Neuron (in vitro differentiated cells): ENCODE measurements around the gene LUZP2.

Experiments
- H2AFZ ChIP-seq: one replicate; pipeline ENCODE4 v1.6.1; 2013; ENCODE audit warnings: low read depth, mild to moderate bottlenecking, inconsistent platforms, low read length, moderate library complexity
- H3K27me3 ChIP-seq: one replicate; pipeline ENCODE4 v1.6.1; 2013; ENCODE audit warnings: low read length; ENCODE audit not compliant: insufficient read depth
- H3K36me3 ChIP-seq: one replicate; pipeline ENCODE4 v1.6.1; 2013; ENCODE audit warnings: low read length; ENCODE audit not compliant: insufficient read depth
- H3K4me1 ChIP-seq: one replicate; pipeline ENCODE4 v1.6.1; 2013; ENCODE audit warnings: low read length; ENCODE audit not compliant: insufficient read depth
- H3K4me3 ChIP-seq: 2 replicates; pipeline ENCODE4 v1.5.1; 2013; ENCODE audit warnings: mild to moderate bottlenecking, low read length, moderate library complexity
- H3K9me3 ChIP-seq: one replicate; pipeline ENCODE4 v1.6.1; 2013; ENCODE audit warnings: low read length

Gene LUZP2

DNA sequence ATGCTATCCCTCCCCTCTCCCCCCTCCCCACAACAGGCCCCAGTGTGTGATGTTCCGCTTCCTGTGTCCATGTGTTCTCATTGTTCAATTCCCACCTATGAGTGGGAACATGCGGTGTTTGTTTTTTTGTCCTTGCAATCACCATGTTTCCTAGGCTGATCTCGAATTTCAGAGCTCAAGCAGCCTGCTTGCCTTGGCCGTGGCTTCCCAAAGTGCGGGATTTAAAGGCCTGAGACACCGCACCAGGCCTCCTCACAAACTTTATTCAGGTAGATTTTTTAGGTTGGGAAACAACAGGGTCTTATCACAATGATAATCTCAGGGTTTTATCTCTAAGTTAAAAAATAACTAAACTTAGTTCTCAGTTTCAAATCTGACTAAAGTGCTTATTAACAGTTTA, 125.4 kb downstream of the LUZP2 start:
- no peaks in the 10 kb centered on the region for H3K27me3 ChIP-seq

DNA sequence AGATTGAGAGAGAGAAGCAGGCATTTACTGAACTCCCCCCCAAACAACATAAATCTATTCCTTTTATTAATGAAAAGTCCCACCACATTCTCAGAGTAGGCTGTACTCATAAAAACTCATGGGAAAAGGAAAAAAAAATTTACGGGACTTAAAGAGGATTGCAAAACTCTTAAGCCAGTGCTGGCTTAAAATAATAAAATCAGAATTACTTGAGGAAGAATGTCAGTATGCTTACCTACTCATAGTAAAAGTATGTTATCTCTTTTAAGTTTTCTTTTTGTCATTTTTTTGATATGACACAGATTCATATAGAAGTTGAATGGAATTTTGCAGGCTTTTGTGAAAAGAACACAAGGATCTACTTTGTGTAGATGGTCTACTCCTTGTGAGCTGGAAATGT, 126.3 kb downstream of the LUZP2 start:
- no peak overlapping the region for H2AFZ ChIP-seq
- H3K27me3 ChIP-seq, result no peaks in the 10 kb centered on the region
- no peaks in the 10 kb centered on the region for H3K9me3 ChIP-seq

More for the DNA sequence above, 125.4 kb downstream of the LUZP2 start:
- H3K9me3 ChIP-seq, result no peaks in the 10 kb centered on the region
- H3K36me3 ChIP-seq, result no peaks in the 10 kb centered on the region
- H2AFZ ChIP-seq, result no peak overlapping the region
- H3K4me1 ChIP-seq, result no peaks in the 10 kb centered on the region
- no peak overlapping the region for H3K4me3 ChIP-seq

DNA sequence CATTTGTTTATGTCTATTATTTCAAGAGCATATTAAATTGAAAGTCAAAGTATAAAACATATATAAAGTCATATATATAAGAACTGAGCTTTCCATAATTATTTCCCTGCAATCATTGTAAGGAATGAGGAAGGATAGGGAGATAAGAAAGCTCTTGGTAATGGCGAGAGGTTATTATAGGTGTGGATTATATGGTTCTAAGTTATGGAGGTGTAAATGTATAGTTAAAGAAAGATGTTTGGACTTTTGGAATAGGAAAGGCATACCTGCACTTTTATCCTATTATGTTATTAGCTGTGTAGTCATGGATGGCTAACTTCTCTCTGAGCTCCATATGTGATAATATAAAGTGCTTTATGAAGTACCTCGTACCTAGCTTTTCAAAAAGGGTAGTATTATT, 127.6 kb downstream of the LUZP2 start:
- Histone ChIP-seq H3K9me3 (no peaks in the 10 kb centered on the region), H3K4me1 (no peaks in the 10 kb centered on the region), H3K27me3 (no peaks in the 10 kb centered on the region), H3K36me3 (no peaks in the 10 kb centered on the region), H3K4me3 (no peak overlapping the region), H2AFZ (no peak overlapping the region)

More for the DNA sequence above, 126.3 kb downstream of the LUZP2 start:
- H3K4me1 ChIP-seq, result no peaks in the 10 kb centered on the region
- no peaks in the 10 kb centered on the region for H3K36me3 ChIP-seq
- no peak overlapping the region for H3K4me3 ChIP-seq

DNA sequence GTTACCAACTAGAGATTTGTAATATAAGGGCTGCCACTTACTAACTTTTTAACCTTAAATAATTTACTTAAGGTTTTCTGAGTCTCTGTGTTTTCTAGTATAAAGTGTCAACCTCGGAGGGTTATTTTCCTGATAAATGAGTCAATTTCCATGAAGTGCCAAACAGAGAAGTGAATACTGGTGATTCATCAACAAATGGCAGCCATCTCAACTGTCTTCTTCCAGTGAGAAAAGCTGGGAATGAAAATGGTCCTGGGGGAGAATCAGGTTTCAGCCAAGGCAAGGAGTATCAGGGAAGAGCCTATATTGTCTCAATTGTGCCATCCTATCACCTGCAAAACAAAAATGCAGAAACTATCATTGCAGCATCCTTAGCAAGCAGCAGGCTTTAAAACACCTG, 129.1 kb downstream of the LUZP2 start:
- Histone ChIP-seq H3K4me1 (no peaks in the 10 kb centered on the region), H3K36me3 (no peaks in the 10 kb centered on the region), H2AFZ (no peak overlapping the region), H3K9me3 (no peaks in the 10 kb centered on the region), H3K4me3 (no peak overlapping the region), H3K27me3 (no peaks in the 10 kb centered on the region)

DNA sequence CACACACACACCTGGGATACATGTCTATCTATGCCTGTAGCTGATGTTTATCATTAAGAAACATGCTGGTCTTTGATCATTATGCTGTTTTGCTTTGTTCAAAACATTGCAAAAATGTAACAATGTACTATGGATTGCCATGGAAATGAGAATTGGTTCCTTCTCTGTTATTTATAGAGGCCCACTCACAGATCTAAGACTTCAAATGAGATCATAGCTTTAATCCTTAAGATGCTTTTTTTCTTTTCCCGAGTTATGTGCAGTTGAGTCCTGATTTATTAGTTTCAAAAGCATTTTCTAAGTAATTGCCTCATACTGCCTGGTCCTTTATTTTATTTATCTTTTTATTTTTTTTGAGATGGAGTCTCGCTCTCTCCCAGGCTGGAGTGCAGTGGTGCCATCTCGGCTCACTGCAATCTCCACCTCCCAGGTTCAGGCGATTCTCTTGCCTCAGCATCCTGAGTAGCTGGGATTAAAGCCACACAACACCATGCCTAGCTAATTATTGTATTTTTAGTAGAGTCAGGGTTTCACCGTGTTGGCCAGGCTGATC, 131.4 kb downstream of the LUZP2 start:
- H2AFZ ChIP-seq, result no peak overlapping the region

DNA sequence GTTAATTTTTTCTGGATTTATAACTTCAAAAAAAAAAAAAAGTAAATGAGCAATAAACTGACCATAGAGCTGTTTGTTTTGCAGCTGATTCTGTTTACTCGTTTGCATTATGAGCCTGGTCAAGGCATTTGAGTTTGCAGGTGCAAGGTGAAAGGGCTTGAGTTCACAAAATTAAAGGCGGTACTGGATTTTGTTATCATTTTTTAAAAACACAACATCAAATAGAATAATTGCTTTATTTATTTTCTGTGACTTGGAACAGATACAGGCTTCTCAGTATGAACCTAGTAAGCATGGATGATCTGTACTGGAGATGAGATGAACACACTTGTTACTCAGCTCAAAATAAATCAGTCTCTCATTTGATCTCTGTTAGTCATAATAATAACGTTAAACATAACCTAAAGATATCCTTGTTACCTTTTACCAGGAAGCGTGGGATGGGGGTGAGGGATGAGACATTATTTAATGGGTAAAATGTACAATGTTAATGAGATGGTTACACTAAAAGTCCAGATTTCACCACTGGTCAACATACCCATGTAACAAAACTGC, 137.8 kb downstream of the LUZP2 start:
- no peaks in the 10 kb centered on the region for H3K27me3 ChIP-seq
- no peak overlapping the region for H3K4me3 ChIP-seq
- no peaks in the 10 kb centered on the region for H3K36me3 ChIP-seq
- no peaks in the 10 kb centered on the region for H3K4me1 ChIP-seq
- no peak overlapping the region for H2AFZ ChIP-seq
- H3K9me3 ChIP-seq, result no peaks in the 10 kb centered on the region

More for the DNA sequence above, 131.4 kb downstream of the LUZP2 start:
- no peaks in the 10 kb centered on the region for H3K4me1 ChIP-seq
- no peak overlapping the region for H3K4me3 ChIP-seq
- no peaks in the 10 kb centered on the region for H3K36me3 ChIP-seq
- H3K9me3 ChIP-seq, result no peaks in the 10 kb centered on the region
- no peaks in the 10 kb centered on the region for H3K27me3 ChIP-seq

DNA sequence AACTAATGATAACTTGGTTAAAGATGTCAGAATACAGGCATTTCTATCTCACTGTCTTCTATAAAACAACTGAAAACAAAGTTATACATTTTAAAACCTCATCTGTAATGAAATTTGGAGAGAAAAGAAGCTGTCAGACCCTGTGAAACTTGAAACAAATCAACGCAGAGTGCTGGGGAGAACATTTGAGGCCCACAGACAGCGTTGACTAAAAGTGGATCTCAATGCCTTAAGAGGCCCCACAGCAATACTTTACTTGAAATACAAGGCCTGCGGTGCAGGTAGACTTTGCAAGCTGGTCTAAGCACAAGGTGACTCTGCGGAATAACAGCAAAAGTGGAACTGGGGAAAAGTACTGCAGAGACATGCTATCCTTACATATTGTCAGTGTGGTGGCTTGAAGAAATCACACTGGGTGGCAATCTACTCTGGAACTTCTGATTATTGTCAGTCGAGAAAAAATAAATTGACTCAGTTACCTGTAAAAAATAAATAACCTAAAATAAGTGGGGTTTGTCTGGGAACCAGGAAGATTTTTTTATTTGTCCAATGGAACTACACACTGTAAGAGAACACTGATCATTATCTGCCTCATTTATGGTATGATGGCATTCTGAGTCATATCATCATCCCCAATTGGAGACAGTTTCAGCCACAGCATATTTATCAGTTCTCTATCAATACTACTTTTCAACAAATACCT, 138.9 kb downstream of the LUZP2 start:
- H3K4me1 ChIP-seq, result no peaks in the 10 kb centered on the region
- no peaks in the 10 kb centered on the region for H3K9me3 ChIP-seq
- no peak overlapping the region for H2AFZ ChIP-seq
- no peaks in the 10 kb centered on the region for H3K27me3 ChIP-seq
- H3K4me3 ChIP-seq, result no peak overlapping the region
- no peaks in the 10 kb centered on the region for H3K36me3 ChIP-seq

DNA sequence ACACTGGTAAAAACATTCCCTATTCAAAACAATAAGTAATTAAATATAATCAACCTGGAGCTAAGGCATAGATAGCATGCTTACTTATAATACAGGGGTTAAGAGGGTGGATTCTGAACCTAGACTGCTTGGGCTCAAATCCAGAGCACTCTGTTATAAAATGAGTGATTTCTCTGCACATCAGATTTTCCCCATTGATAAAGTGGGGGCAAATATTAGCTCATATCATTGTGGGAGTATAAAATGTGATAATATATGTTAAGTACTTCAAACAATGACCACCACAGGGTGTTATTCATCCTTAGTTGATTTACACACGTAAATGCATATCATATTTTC, 139.4 kb downstream of the LUZP2 start:
- H3K9me3 ChIP-seq, result no peaks in the 10 kb centered on the region
- no peaks in the 10 kb centered on the region for H3K4me1 ChIP-seq
- H3K36me3 ChIP-seq, result no peaks in the 10 kb centered on the region
- no peaks in the 10 kb centered on the region for H3K27me3 ChIP-seq
- no peak overlapping the region for H3K4me3 ChIP-seq
- H2AFZ ChIP-seq, result no peak overlapping the region

DNA sequence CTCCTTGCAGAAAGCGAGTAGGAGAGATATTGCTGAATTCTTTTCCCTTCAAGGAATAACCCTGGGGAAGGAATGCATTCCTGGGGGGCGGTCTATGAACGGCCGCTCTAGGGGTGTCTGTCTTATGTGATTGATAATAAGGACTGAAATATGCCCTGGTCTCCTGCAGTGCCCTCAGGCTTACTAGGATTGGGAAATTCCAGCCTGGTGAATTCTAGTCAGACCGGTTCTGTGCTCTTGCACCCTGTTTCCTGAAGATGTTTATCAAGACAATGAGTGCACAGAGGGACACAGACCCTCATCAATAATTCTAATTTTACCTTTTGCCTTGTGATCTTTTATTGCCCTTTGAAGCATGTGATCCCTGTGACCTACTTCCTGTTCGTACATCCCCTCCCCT, 140.7 kb downstream of the LUZP2 start:
- H3K4me3 ChIP-seq, result no peak overlapping the region
- H3K36me3 ChIP-seq, result no peaks in the 10 kb centered on the region
- H2AFZ ChIP-seq, result no peak overlapping the region
- H3K27me3 ChIP-seq, result no peaks in the 10 kb centered on the region
- no peaks in the 10 kb centered on the region for H3K4me1 ChIP-seq
- no peaks in the 10 kb centered on the region for H3K9me3 ChIP-seq

DNA sequence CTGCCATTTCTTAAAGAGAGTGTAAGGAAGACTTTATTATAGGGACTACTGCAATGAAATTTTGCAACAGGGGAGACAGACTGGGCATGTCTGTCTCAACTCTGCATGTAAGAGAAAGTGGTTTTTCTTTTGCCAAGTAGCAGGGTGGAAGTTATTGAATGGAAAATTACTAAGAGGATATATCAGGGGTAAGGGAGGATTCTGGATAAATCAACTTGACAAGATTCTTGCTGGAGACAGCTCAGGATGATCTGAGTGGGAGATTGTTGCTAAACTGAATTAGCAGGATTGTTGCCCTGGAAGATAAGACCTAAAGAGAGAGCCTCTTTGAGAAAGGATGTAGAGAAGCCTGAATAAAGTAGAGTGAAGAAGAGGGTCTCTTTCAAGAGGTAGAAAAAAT, 145.8 kb downstream of the LUZP2 start:
- H3K9me3 ChIP-seq, result no peaks in the 10 kb centered on the region
- no peaks in the 10 kb centered on the region for H3K27me3 ChIP-seq
- no peak overlapping the region for H3K4me3 ChIP-seq
- H2AFZ ChIP-seq, result no peak overlapping the region
- H3K4me1 ChIP-seq, result no peaks in the 10 kb centered on the region
- H3K36me3 ChIP-seq, result no peaks in the 10 kb centered on the region

DNA sequence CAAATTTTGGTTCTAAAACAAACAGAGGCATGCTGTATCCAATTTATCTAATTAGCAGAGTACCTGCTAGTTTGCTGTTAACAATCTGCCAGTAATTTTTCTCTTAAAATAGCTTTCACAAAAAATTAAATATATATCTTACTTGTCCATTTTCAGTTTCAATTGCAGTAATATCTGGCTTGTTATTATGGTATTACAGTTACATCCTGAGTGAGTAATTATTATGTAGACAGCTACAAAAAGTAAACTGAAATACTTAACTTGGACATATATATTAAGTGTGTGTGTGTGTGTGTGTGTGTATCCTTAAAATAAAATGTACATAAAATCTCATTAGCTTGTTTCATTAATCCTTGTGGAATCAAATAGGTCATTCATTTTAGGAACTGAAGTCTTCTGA, 148.7 kb downstream of the LUZP2 start:
- Histone ChIP-seq H2AFZ (no peak overlapping the region), H3K4me3 (no peak overlapping the region), H3K27me3 (no peaks in the 10 kb centered on the region), H3K4me1 (no peaks in the 10 kb centered on the region), H3K36me3 (no peaks in the 10 kb centered on the region), H3K9me3 (no peaks in the 10 kb centered on the region)

DNA sequence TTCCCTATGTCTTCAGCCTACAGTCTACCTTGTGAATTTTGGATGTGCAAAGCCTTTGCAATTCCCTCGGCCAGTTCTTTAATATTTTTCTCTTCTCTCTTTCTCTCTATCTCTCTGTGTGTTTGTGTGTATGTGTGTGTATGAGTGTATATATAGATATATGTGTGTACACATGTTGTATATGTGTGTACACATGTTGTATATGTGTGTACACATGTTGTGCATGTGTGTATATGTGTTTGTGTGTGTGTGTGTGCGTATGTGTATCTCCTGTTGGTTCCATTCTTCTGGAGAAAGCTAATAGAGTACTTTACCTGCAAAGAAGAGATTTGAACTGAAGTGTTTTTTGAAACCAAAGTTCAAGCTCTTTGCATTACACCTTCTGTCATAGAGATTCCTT, 155.0 kb downstream of the LUZP2 start:
- Histone ChIP-seq H3K36me3 (no peaks in the 10 kb centered on the region), H3K9me3 (no peaks in the 10 kb centered on the region), H3K27me3 (no peaks in the 10 kb centered on the region), H3K4me3 (no peak overlapping the region), H3K4me1 (no peaks in the 10 kb centered on the region), H2AFZ (no peak overlapping the region)

DNA sequence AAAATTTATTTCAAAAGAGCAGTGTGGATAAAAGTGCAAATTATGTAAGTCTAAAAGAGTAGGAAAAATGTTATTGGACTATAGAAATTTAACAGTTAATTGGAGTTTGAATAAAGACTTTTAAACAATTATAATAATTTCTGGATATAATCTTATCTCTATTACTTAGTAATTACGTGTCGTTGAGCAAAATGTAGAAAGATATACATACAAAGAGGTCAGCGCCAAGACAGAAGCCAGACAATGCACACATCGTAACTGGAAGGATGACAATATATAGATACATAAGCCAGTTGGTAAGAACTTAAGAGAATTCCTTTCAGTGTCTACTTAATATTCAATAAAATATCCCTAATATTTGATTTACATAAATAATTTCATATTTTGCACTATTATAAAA, 157.0 kb downstream of the LUZP2 start:
- H3K36me3 ChIP-seq, result no peaks in the 10 kb centered on the region
- no peak overlapping the region for H2AFZ ChIP-seq
- no peak overlapping the region for H3K4me3 ChIP-seq
- no peaks in the 10 kb centered on the region for H3K9me3 ChIP-seq
- no peaks in the 10 kb centered on the region for H3K27me3 ChIP-seq
- H3K4me1 ChIP-seq, result no peaks in the 10 kb centered on the region

DNA sequence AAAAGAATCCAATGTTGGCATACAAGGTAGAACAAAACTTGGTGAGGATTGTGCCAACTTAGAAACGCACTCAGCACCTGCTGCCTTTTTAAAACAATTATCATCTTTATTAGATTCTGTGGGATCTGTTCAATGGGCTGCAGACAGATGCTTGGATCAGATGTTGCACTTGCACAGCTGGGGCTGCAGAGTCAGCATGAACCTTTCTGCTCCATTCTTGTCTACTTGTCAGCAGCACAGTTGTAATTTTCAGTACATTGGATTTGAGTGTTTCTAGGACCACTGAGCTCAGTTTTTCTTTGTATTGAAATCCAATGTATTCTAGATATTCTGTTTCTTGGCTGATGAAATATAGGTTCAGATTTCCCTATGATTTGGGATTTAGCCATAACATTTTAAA, 164.5 kb downstream of the LUZP2 start:
- Histone ChIP-seq H3K27me3 (no peaks in the 10 kb centered on the region), H3K36me3 (no peaks in the 10 kb centered on the region), H3K4me3 (no peak overlapping the region), H3K4me1 (no peaks in the 10 kb centered on the region), H2AFZ (no peak overlapping the region), H3K9me3 (no peaks in the 10 kb centered on the region)
